CD4-positive, alpha-beta T cell treated with Interleukin-4 for 1 hour (primary cell): ENCODE results near the gene STK24.
"Not testable (repeated sequence)": the region's sequence is repeated elsewhere in the genome, so short reads cannot be mapped to it uniquely, and the experiment has no call there.

Experiments
- DNase-seq, 2 donors: peaks; one replicate each; pipeline ENCODE4 v3.0.0-alpha.2; 2020 to 2022

The STK24 gene

GRCh38 chr13:98576963-98577835, at the start of gene STK24:
Gene STK24 (minus strand): TSS chr13:98577107. CDS start chr13:98576786, 321 bp downstream.
- peak; percentile 50 to 66 for DNase-seq

- DNase-seq: no peak
Observed at GRCh38 chr13:98626298-98626935, 49.5 kb upstream of the STK24 start.

GRCh38 chr13:98624589-98624988, 47.7 kb upstream of the STK24 start:
- not testable (repeated sequence) for DNase-seq

GRCh38 chr13:98622931-98623331, 46.0 kb upstream of the STK24 start:
- DNase-seq: no peak

GRCh38 chr13:98619556-98619955, 42.6 kb upstream of the STK24 start:
- no peak for DNase-seq

- DNase-seq: not testable (repeated sequence)
Observed at GRCh38 chr13:98615595-98615994, 38.7 kb upstream of the STK24 start.

- DNase-seq: no peak
Observed at GRCh38 chr13:98613591-98613990, 36.7 kb upstream of the STK24 start.

- no peak for DNase-seq
Observed at GRCh38 chr13:98609756-98610155, 32.8 kb upstream of the STK24 start.

GRCh38 chr13:98606296-98606695, 29.4 kb upstream of the STK24 start:
- no peak for DNase-seq

- DNase-seq: no peak
Observed at GRCh38 chr13:98599502-98600328, 22.8 kb upstream of the STK24 start.

GRCh38 chr13:98598043-98598442, 21.1 kb upstream of the STK24 start:
- DNase-seq: no peak

GRCh38 chr13:98595134-98595533, 18.2 kb upstream of the STK24 start:
- DNase-seq: no peak

- DNase-seq: no peak
Observed at GRCh38 chr13:98592362-98592732, 15.4 kb upstream of the STK24 start.

GRCh38 chr13:98591721-98592361, 14.9 kb upstream of the STK24 start:
- DNase-seq: no peak

- DNase-seq: not testable (repeated sequence)
Observed at GRCh38 chr13:98590471-98590870, 13.6 kb upstream of the STK24 start.

- DNase-seq: not testable (repeated sequence)
Observed at GRCh38 chr13:98589516-98589915, 12.6 kb upstream of the STK24 start.

- no peak for DNase-seq
Observed at GRCh38 chr13:98586400-98587345, 9.8 kb upstream of the STK24 start.

- DNase-seq: no peak
Observed at GRCh38 chr13:98585946-98586345, 9.0 kb upstream of the STK24 start.

GRCh38 chr13:98585398-98585754, 8.5 kb upstream of the STK24 start:
- DNase-seq: no peak

GRCh38 chr13:98584668-98585397, 7.9 kb upstream of the STK24 start:
- DNase-seq: no peak

- DNase-seq: no peak
Observed at GRCh38 chr13:98582947-98583346, 6.0 kb upstream of the STK24 start.
